GM12872 (cell line): ENCODE data around the gene ASZ1.

Experiments used
- CTCF ChIP-seq: IDR thresholded peaks from 3 replicates; pipeline ENCODE4 v1.5.1; 2011; ENCODE audit warnings: low read depth, mild to moderate bottlenecking, low read length, moderate library complexity; ENCODE audit not compliant: insufficient read depth

ASZ1 gene

GRCh38 chr7:117332031-117332430 lies 95.3 kb downstream of the ASZ1 start:
- TF ChIP-seq CTCF = no peak

DNA sequence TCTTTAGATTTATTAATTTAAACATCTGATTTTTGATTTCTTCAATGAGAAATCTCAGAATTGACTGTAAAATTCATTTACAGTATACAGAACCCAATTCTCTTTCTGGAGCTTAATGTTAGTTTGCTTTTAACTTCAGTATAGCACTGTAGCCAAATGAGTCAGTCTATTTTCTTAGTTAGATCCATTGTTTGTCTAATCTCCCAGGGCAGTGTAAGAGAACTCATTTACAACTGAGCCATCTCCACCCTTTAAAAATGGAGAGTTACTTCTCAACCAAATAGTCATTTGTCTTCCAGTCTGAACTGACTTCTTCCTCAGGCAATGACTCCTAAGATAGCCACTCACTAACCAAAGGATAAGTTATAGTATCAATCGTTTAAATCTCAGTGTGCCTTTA lies 101.5 kb downstream of the ASZ1 start:
- no peak for TF ChIP-seq CTCF

DNA sequence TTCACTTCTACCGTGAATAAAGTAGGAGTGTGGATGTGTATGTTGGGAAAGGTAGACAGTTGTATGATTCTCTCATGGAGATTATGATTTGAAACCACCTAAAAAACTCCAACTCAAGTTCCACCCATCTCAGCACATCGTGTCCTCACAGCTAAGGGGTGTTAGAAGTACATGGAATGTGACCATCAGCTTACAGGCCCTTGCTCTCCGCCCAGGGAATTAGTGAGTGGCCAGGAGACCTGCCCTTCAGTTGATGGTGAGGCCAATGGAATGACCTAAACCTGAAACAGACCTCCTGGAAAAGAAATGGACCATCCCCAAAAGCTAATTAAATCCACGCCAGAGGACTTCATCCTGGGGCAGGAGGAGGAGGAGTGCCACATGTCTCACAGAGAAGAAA lies 102.3 kb downstream of the ASZ1 start:
- no peak for TF ChIP-seq CTCF

DNA sequence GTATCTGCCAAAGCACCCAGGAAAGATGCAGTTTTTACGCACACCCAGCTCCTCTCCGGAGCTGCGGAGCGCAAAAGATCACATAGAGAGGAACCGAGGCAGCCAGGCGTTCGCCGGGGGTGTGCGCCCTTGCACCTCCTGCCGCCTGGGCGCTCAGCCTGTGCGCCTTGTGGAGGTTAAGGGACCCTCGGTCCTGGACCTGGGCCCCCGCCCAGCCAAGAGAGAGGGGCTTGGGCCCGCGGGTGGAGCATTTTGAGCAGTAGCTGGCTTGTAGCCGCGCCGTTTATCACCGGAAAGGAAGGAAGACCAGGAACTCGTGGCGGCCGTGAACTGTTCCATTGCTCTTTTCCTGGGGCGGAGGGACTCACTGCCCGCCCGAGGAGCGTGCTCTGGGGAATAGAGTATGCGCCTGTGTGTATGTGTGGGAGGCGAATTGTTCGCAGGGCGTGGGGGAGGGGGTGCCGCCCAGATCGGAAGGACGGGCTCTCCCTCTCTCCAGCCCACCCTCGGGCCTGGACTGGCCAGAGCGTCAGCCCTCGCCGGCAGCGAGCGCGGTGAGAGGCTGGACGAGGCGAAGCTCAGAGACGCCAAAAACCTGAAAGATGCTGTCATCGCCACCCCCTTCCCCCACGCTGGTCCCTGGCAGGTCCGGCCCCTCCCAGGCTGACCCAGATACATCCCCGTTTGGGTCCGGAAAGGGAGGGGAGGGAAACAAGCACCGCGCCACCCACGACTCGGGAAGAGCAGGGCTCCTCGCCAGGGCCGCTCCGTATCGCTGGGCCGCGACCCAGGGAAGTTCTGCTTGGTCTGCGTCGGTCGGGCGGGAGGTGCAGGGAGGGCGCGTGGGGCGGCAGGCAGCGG lies 103.2 kb downstream of the ASZ1 start:
- no peak for TF ChIP-seq CTCF

DNA sequence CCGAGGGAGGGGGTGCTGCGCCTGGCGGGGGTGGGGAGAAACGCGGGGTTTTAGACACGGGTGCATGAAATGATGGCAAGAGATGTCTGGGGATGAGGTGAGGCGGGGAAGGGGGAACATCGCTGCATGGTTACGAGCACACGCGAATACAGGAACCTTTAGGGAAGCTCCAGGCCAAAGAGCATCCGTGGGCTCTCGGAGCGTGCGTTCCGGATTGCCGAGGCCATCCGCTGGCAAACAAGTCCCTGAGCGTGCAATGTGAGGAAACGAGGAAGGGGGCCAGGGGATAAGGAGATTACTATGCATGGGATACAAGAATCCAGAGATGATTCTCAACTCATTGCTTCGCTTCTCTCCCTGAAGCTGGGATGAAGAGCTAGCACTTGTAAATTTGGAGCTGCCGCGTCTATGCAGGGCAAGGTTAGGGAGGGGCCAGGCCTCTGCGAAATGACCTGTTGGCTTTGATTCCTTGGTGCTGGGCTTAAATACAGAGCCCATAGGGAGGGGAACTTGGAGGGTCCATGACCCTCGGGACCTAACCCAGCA lies 103.9 kb downstream of the ASZ1 start:
- TF ChIP-seq CTCF = no peak

DNA sequence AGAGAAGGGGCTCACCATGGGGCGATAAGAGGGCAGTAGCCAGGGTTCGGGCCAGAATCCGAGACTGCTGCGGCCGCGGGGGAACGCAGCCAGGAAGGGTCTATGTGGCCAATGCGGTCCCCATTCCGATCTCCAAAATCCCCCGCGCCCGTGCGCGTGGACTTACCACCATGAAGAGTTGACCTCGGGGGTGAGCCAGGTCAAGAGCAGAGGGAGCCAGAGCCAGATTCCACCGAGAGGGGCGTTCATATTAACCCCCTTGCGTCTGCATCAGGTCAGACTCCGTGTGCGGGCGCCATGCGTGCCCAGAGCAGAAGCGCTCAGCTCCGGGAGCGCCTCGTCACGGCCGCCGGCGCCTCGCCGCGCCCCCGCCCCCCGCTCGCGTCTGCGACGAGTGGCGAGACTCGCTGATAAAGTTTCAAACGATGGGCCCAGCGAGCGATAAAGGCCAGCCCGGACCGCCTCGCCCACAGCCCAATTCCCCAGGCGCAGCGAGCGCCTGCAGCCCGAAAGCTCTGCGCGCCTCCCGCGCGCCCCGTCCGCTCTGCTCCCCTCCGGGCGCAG lies 104.5 kb downstream of the ASZ1 start, which contains the start of gene WNT2:
Gene WNT2, minus strand, starts transcription at position 318 of the 564 bp plus-strand sequence. Its CDS starts 69 bp downstream, at position 249.
- TF ChIP-seq CTCF = no peak

- TF ChIP-seq CTCF = no peak
These were observed 106.8 kb downstream of the ASZ1 start for GRCh38 chr7:117320523-117320922.
